H1 (cell line): ENCODE data around the gene DPF3.

Experiments
- EGR1 ChIP-seq: IDR thresholded peaks from 2 replicates; pipeline ENCODE4 v1.6.1; 2011; ENCODE audit warnings: low read depth, low read length, borderline replicate concordance
- SUZ12 ChIP-seq: fragments of 200-600 bp; sonication (generic); IDR thresholded peaks from 2 replicates; pipeline ENCODE4 v1.6.1; 2012; ENCODE audit warnings: mild to moderate bottlenecking, inconsistent platforms, low read length, moderate library complexity, mixed read lengths
- TEAD4 ChIP-seq: IDR thresholded peaks from 2 replicates; pipeline ENCODE4 v1.6.1; 2012; ENCODE audit warnings: low read depth, low read length, inconsistent platforms, mixed read lengths
- TF ChIP-seq, protein P1 (sequence below), 3 experiments: IDR thresholded peaks; 1 replicate in 2 of 3; 2 replicates in 1 of 3; pipeline versions ENCODE4 v1.5.1 to v1.6.1; 2011; ENCODE audit warnings: low read length in 3 of 3, mild to moderate bottlenecking in 3 of 3, inconsistent platforms in 2 of 3, low read depth in 1 of 3, moderate library complexity in 1 of 3; ENCODE audit not compliant: insufficient read depth in 1 of 3; ENCODE audit errors: control extremely low read depth in 1 of 3

DNA sequence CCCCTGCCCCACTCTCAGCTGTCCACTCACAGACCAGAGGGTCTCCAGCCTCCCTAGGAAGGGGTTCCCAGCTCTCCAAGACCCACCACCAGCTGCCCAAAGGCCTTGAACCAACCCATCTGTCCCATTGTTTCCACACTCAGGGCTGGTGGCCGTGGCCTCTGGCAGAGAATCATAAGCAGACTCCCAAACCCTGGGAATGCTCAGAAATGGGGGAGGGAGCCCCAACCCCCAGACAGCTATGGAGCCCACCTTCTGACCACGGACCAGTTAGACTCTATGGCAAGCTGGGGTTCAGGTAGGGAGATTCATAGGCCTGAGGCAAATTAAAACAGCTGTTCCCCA is 280.0 kb downstream of the DPF3 start:
- TF ChIP-seq, protein P1, sequence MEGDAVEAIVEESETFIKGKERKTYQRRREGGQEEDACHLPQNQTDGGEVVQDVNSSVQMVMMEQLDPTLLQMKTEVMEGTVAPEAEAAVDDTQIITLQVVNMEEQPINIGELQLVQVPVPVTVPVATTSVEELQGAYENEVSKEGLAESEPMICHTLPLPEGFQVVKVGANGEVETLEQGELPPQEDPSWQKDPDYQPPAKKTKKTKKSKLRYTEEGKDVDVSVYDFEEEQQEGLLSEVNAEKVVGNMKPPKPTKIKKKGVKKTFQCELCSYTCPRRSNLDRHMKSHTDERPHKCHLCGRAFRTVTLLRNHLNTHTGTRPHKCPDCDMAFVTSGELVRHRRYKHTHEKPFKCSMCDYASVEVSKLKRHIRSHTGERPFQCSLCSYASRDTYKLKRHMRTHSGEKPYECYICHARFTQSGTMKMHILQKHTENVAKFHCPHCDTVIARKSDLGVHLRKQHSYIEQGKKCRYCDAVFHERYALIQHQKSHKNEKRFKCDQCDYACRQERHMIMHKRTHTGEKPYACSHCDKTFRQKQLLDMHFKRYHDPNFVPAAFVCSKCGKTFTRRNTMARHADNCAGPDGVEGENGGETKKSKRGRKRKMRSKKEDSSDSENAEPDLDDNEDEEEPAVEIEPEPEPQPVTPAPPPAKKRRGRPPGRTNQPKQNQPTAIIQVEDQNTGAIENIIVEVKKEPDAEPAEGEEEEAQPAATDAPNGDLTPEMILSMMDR (IDR thresholded peaks at IDR 0.05; ENCODE audit: control extremely low read depth in 1 of 3, insufficient read depth in 1 of 3, low read depth in 1 of 3, low read length in 3 of 3), result no peak
- no peak for TF ChIP-seq SUZ12
- TF ChIP-seq TEAD4, result no peak
- no peak for TF ChIP-seq EGR1
